Measurements from ENCODE around the gene ARL15.

Gene ARL15

GRCh38 chr5:54306893-54307292 is 3.5 kb downstream of the ARL15 start:
- no peak overlapping the region for H3K4me3 ChIP-seq (ENCODE audit: control insufficient read depth, low read depth, low read length)
- TF ChIP-seq CTCF (conservative IDR thresholded peaks at IDR 0.05; ENCODE audit: control insufficient read depth, insufficient read depth, low read depth, low read length), result no peak
- DNase-seq (ENCODE audit: low read depth), result no peak

- DNase-seq (ENCODE audit: low read depth), result no peak
- no peak for TF ChIP-seq CTCF (conservative IDR thresholded peaks at IDR 0.05; ENCODE audit: control insufficient read depth, insufficient read depth, low read depth, low read length)
Observed at GRCh38 chr5:54305737-54306136, 4.6 kb downstream of the ARL15 start.

DNA sequence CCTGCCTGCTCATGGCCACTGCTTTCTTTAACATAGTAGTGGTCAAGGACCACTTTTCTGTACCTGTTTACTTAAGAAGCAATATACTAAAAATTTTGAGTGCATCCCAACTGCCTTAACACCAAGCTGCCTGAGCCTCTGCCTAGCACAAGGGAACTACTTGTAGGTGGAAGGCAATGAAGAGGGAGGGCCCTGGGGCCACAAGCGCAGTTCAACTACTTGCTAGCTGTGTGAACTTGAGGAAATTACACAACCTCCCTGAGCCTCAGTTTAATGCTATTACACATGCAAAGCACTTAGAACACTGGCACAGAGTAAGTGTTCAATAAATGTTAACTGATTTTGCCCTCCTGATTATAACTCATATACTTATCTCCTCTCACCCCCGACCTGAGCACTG is 6.3 kb downstream of the ARL15 start:
- no peak for TF ChIP-seq CTCF (conservative IDR thresholded peaks at IDR 0.05; ENCODE audit: control insufficient read depth, insufficient read depth, low read depth, low read length)
- no peak overlapping the region for H3K4me3 ChIP-seq (ENCODE audit: control insufficient read depth, low read depth, low read length)
- no peak for DNase-seq (ENCODE audit: low read depth)

More at GRCh38 chr5:54305737-54306136, 4.6 kb downstream of the ARL15 start:
- H3K4me3 ChIP-seq (ENCODE audit: control insufficient read depth, low read depth, low read length), result no peak overlapping the region

DNA sequence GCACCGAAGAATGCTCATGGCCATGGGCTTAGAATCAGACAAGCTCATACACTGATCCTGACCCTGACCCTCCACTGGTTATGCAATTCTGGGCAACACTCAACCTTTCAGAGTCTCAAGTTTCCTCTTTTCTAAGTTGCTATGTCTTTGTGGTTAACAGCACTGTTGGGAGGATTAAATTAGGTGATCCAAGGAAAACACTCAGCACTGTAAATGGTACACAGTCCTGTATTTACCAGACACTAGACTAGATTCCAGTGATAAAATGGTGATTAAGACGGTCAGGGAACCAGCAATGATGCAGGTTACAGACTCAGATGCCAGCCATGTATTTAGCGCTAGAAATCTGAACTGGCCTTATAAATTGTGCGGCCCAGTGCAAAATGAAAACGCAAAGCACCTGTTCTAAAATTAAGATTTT is 8.1 kb downstream of the ARL15 start:
- DNase-seq (ENCODE audit: low read depth), result peak; percentile 63
- no peak for TF ChIP-seq CTCF (conservative IDR thresholded peaks at IDR 0.05; ENCODE audit: control insufficient read depth, insufficient read depth, low read depth, low read length)
- no peak overlapping the region for H3K4me3 ChIP-seq (ENCODE audit: control insufficient read depth, low read depth, low read length)

GRCh38 chr5:54301849-54302248 is 8.5 kb downstream of the ARL15 start:
- no peak overlapping the region for H3K4me3 ChIP-seq (ENCODE audit: control insufficient read depth, low read depth, low read length)
- TF ChIP-seq CTCF (conservative IDR thresholded peaks at IDR 0.05; ENCODE audit: control insufficient read depth, insufficient read depth, low read depth, low read length), result no peak
- no peak for DNase-seq (ENCODE audit: low read depth)

DNA sequence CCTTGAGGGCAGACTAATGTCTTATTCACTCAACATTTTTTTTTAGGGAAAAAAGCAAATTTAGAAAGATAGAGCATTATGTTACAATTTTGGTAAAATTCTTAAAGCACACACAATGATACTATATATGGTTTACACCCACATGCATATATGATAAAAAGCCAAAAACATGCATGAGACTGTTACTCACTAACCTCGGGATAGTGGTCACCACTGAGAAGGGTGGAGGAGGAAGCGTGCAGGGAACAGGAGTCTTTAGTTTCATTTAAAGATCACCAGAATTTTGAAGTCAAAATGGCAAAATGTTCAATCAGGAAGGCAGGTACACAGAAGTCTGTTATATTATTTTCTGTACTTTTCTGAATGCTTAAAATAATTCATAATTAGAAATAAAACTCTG is 9.2 kb downstream of the ARL15 start:
- TF ChIP-seq CTCF (conservative IDR thresholded peaks at IDR 0.05; ENCODE audit: control insufficient read depth, insufficient read depth, low read depth, low read length), result no peak
- H3K4me3 ChIP-seq (ENCODE audit: control insufficient read depth, low read depth, low read length), result no peak overlapping the region
- peak; percentile 59 for DNase-seq (ENCODE audit: low read depth)

DNA sequence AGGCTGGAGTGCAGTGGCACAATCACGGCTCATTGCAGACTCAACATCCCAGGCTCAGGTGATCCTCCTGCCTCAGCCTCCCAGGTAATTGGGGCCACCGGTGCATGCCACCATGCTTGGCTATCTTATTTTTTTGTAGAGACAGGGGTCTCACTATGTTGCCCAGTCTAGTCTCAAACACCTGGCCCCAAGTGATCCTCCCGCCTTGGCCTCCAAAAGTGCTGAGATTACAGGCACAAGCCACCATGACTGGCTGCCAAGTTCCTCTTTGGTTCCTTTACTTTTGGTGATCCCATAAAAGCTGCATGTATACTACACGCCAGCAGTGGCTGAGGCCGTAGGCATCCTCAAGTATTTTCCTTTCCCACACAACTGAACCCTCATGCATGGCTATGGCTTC is 11.4 kb downstream of the ARL15 start:
- H3K4me3 ChIP-seq (ENCODE audit: control insufficient read depth, low read depth, low read length), result no peak overlapping the region
- TF ChIP-seq CTCF (conservative IDR thresholded peaks at IDR 0.05; ENCODE audit: control insufficient read depth, insufficient read depth, low read depth, low read length), result no peak
- DNase-seq (ENCODE audit: low read depth), result no peak

Data from fibroblast of mammary gland (primary cell).